B cell (primary cell): ENCODE measurements around the gene LY9. TPM values are rescaled to one million over a fixed set of nuclear protein-coding genes. Genes with fewer than 3 reads are reported as not detected.

Source experiments
- ATAC-seq: fragments of 200-7000 bp; cut with Tn5 transposase; one replicate; pipeline ENCODE4 v1.10.0; 2021; ENCODE audit warnings: low read depth, mild to moderate bottlenecking, moderate number of reproducible peaks, moderate library complexity
- CTCF ChIA-PET: fragments of 350-600 bp; sonication (Branson Sonifier 250); formaldehyde crosslinking; loops from one replicate; lab custom pipeline; 2021; ENCODE audit warnings: antibody characterized with exemption, inconsistent platforms; lab: Charles Lee
- POLR2A ChIA-PET: fragments of 350-600 bp; sonication (Branson Sonifier 250); formaldehyde crosslinking; loops from one replicate; lab custom pipeline; 2021; ENCODE audit warnings: antibody characterized with exemption; lab: Charles Lee
- DNase-seq: peaks from one replicate; pipeline ENCODE4 v3.0.0; 2013
- H2AFZ ChIP-seq: 2 replicates; pipeline ENCODE4 v1.6.1; 2012; ENCODE audit warnings: mild to moderate bottlenecking, low read depth, low read length; ENCODE audit not compliant: insufficient read depth, poor library complexity, severe bottlenecking
- H3K27ac ChIP-seq, 2 donors: 1 replicate in 1 of 2; 2 replicates in 1 of 2; pipeline ENCODE4 v1.5.1; 2012 to 2013; ENCODE audit warnings: low read length in 2 of 2, mild to moderate bottlenecking in 2 of 2, moderate library complexity in 1 of 2
- H3K27me3 ChIP-seq, 4 experiments: fragments of 200-600 bp in 1 of 4; sonication (generic) in 1 of 4; replicated peaks in 1 of 4; 1 replicate in 2 of 4; 2 replicates in 2 of 4; pipeline versions ENCODE4 v1.6.1 to v1.7.0; 2013 to 2016; ENCODE audit warnings: low read length in 3 of 4, mild to moderate bottlenecking in 2 of 4, mixed read lengths in 1 of 4, moderate library complexity in 1 of 4; ENCODE audit not compliant: insufficient read depth in 4 of 4, control insufficient read depth in 3 of 4; ENCODE audit errors: control extremely low read depth in 1 of 4
- H3K36me3 ChIP-seq, 2 experiments: replicated peaks in 1 of 2; 1 replicate in 1 of 2; 2 replicates in 1 of 2; pipeline versions ENCODE4 v1.6.1 to v1.7.1; 2013; ENCODE audit warnings: low read length in 1 of 2; ENCODE audit not compliant: insufficient read depth in 2 of 2, control insufficient read depth in 1 of 2; ENCODE audit errors: control extremely low read depth in 1 of 2, extremely low read depth in 1 of 2
- H3K4me1 ChIP-seq, 2 donors: fragments of 200-600 bp in 1 of 2; sonication (generic) in 1 of 2; 1 replicate in 1 of 2; 2 replicates in 1 of 2; pipeline versions ENCODE4 v1.5.1 to v1.6.1; 2013 to 2017; ENCODE audit warnings: low read length in 2 of 2; ENCODE audit not compliant: control insufficient read depth in 2 of 2, insufficient read depth in 2 of 2
- H3K4me2 ChIP-seq: replicated peaks from 2 replicates; pipeline ENCODE3; 2012; ENCODE audit warnings: mild to moderate bottlenecking, low read depth, low read length; ENCODE audit not compliant: poor library complexity, severe bottlenecking
- H3K4me3 ChIP-seq, 5 experiments: fragments of 200-600 bp in 1 of 5; sonication (generic) in 1 of 5; 1 replicate in 3 of 5; 2 replicates in 2 of 5; pipeline versions ENCODE4 v1.5.1 to v1.7.0; 2011 to 2016; ENCODE audit warnings: low read length in 4 of 5, mild to moderate bottlenecking in 4 of 5, low read depth in 2 of 5, control low read depth in 1 of 5, moderate library complexity in 1 of 5; ENCODE audit not compliant: insufficient read depth in 1 of 5; ENCODE audit errors: control extremely low read depth in 1 of 5, extremely low read depth in 1 of 5
- H3K79me2 ChIP-seq: fragments of 200-600 bp; sonication (generic); one replicate; pipeline ENCODE4 v1.6.0; 2016; ENCODE audit warnings: low read length; ENCODE audit not compliant: control insufficient read depth, insufficient read depth
- H3K9ac ChIP-seq: fragments of 200-600 bp; sonication (generic); 2 replicates; pipeline ENCODE4 v1.6.1; 2017; ENCODE audit warnings: mild to moderate bottlenecking, low read length, moderate library complexity
- H3K9me3 ChIP-seq, 3 donors: one replicate each; pipeline versions ENCODE4 v1.6.1 to v1.7.1; 2013; ENCODE audit warnings: low read length in 2 of 3; ENCODE audit not compliant: control insufficient read depth in 2 of 3, insufficient read depth in 1 of 3; ENCODE audit errors: control extremely low read depth in 1 of 3
- H4K20me1 ChIP-seq: 2 replicates; pipeline ENCODE4 v1.6.0; 2012; ENCODE audit warnings: mild to moderate bottlenecking, low read length; ENCODE audit not compliant: insufficient read depth, control insufficient read depth, poor library complexity, severe bottlenecking
- H3K27ac Mint-ChIP-seq: one replicate; pipeline ENCODE4 v1.8.0; 2021; ENCODE audit warnings: mixed read lengths
- H3K27me3 Mint-ChIP-seq: one replicate; pipeline ENCODE4 v1.8.0; 2021; ENCODE audit warnings: mixed read lengths
- H3K4me1 Mint-ChIP-seq: one replicate; pipeline ENCODE4 v1.8.0; 2021; ENCODE audit warnings: mixed read lengths
- H3K4me3 Mint-ChIP-seq: one replicate; pipeline ENCODE4 v1.8.0; 2021; ENCODE audit warnings: mixed read lengths
- H3K9me3 Mint-ChIP-seq: one replicate; pipeline ENCODE4 v1.8.0; 2022; ENCODE audit warnings: mixed read lengths; ENCODE audit not compliant: insufficient read depth
- CTCF ChIP-seq: fragments of 200-600 bp; IDR thresholded peaks from one replicate; pipeline ENCODE4 v1.8.0; 2022; ENCODE audit warnings: antibody characterized with exemption, mild to moderate bottlenecking
- EZH2 ChIP-seq: IDR thresholded peaks from 2 replicates; pipeline ENCODE4 v1.6.1; 2012; ENCODE audit warnings: borderline replicate concordance, low read depth, mild to moderate bottlenecking, moderate library complexity, low read length; ENCODE audit not compliant: insufficient read depth, poor library complexity, severe bottlenecking
- WGBS: methylation state at CpG from one replicate; pipeline ENCODE4 v1.1.5; 2013; ENCODE audit warnings: missing lambda C conversion rate; ENCODE audit not compliant: insufficient coverage; 5-methylcytosine and 5-hydroxymethylcytosine counted together
- intact Hi-C: fragments of 100-400 bp; cut with micrococcal nuclease; formaldehyde crosslinking; loops from one replicate; pipeline ENCODE4 v1.10.0; 2022
- polyA plus RNA-seq: library from polyadenylated mRNA; depleted of rRNA; stranded (reverse); fragments of >200 nt; gene quantifications from 2 replicates; pipeline ENCODE4 v1.2.3, GENCODE V29; 2012
- total RNA-seq, 2 donors: library from RNA; stranded (reverse); fragments of 120-200 nt in 1 of 2; gene quantifications; 1 replicate in 1 of 2; 2 replicates in 1 of 2; pipeline versions ENCODE4 v1.2.3 to v1.2.4, GENCODE V29; 2013 to 2022

LY9 gene
- total and polyA plus RNA-seq, 2 donors (not counting 1 experiment from before 2014, with no cell fraction given), result 252 to 365 TPM

GRCh38 chr1:160763993-160764392, 32.0 kb upstream of the LY9 start:
- ChIA-PET CTCF (interaction anchor here (1.7 to 8.0 kb wide), 4 partner anchors 13 to 88 kb away, joined by 6 to 134 read pairs (median 14); no protein-coding TSS in a partner anchor), POLR2A (no interaction called here)
- H3K9me3 Mint-ChIP-seq, result no peaks in the 10 kb centered on the region
- peaks cover 0 to 1% (median 0%) of the 10 kb centered on the region in 3 donors for H3K9me3 ChIP-seq
- H3K27ac ChIP-seq, result no peak overlapping the region
- no peaks in the 10 kb centered on the region for H3K27me3 Mint-ChIP-seq
- no peak for TF ChIP-seq CTCF
- TF ChIP-seq EZH2, result no peak
- H3K4me3 Mint-ChIP-seq, result no peak overlapping the region
- no peak overlapping the region for H3K27ac Mint-ChIP-seq
- peaks cover 11 to 18% of the 10 kb centered on the region in 2 donors for H3K4me1 ChIP-seq
- H3K9ac ChIP-seq, result no peak overlapping the region
- no peaks in the 10 kb centered on the region for H3K36me3 ChIP-seq
- intact Hi-C loops, result no loop called here
- no peaks in the 10 kb centered on the region for H4K20me1 ChIP-seq
- H3K4me2 ChIP-seq, result no peak overlapping the region
- H3K4me1 Mint-ChIP-seq, result peaks cover 25% of the 10 kb centered on the region
- H3K4me3 ChIP-seq, result no peak overlapping the region
- no peak for ATAC-seq
- H2AFZ ChIP-seq, result no peak overlapping the region
- no peak for DNase-seq
- no peaks in the 10 kb centered on the region for H3K27me3 ChIP-seq
- no peaks in the 10 kb centered on the region for H3K79me2 ChIP-seq
- 100% methylated on average over 2 of the region's 3 CpGs for WGBS

- intact Hi-C loops, result loop anchor here (1.0 to 5.0 kb wide), 4 partner anchors 29 to 185 kb away; partner anchors contain the start of genes ITLN2 and LY9
- H3K27ac ChIP-seq, result peak overlapping the region; percentile 39 to 68
- no peak for DNase-seq
- H3K27me3 ChIP-seq, result no peaks in the 10 kb centered on the region
- H4K20me1 ChIP-seq, result no peaks in the 10 kb centered on the region
- H3K4me1 ChIP-seq, result peaks cover 11 to 18% of the 10 kb centered on the region in 2 donors
- H3K27me3 Mint-ChIP-seq, result no peaks in the 10 kb centered on the region
- peaks cover 25% of the 10 kb centered on the region for H3K4me1 Mint-ChIP-seq
- H3K79me2 ChIP-seq, result peaks cover 9% of the 10 kb centered on the region
- no peaks in the 10 kb centered on the region for H3K36me3 ChIP-seq
- WGBS, result 62% methylated on average over 4 of the region's 8 CpGs
- ATAC-seq, result peak; percentile 16
- H3K9me3 ChIP-seq, result no peaks in the 10 kb centered on the region
- peak overlapping the region; percentile 79 for H2AFZ ChIP-seq
- H3K4me3 ChIP-seq, result peak overlapping the region in 4 of 5 experiments; percentile 20 to 64 (median 43)
- H3K4me2 ChIP-seq, result peak overlapping the region; percentile 77
- peak overlapping the region; percentile 83 for H3K4me3 Mint-ChIP-seq
- peak overlapping the region; percentile 69 for H3K9ac ChIP-seq
- CTCF ChIA-PET, result interaction anchor here (0.7 to 8.0 kb wide), 34 partner anchors 9 to 335 kb away, joined by 3 to 134 read pairs (median 8); partner anchors contain the start of genes CD48, ITLN2, LY9 and SLAMF7
- POLR2A ChIA-PET, result interaction anchor here (1.5 to 2.0 kb wide), 2 partner anchors 14 to 86 kb away, joined by 3 to 24 read pairs; no protein-coding TSS in a partner anchor
- H3K9me3 Mint-ChIP-seq, result no peaks in the 10 kb centered on the region
- TF ChIP-seq CTCF (no peak), EZH2 (no peak)
- peak overlapping the region; percentile 85 for H3K27ac Mint-ChIP-seq
Measured at GRCh38 chr1:160767395-160768294, 28.3 kb upstream of the LY9 start.
